Endodermal cell (in vitro differentiated cells): ENCODE results near the gene ELMO1. TPM values are rescaled to one million over a fixed set of nuclear protein-coding genes. Genes with fewer than 3 reads are reported as not detected.

ENCODE experiments used
- DNase-seq: peaks from one replicate; pipeline ENCODE4 v3.0.0-alpha.2; 2017
- H3K27ac ChIP-seq: 2 replicates; pipeline ENCODE4 v1.5.1; 2013; ENCODE audit warnings: mild to moderate bottlenecking, low read depth, low read length, moderate library complexity
- H3K27me3 ChIP-seq: 2 replicates; pipeline ENCODE4 v1.6.1; 2013; ENCODE audit warnings: mild to moderate bottlenecking, low read length, moderate library complexity; ENCODE audit not compliant: insufficient read depth, control insufficient read depth, poor library complexity, severe bottlenecking
- H3K36me3 ChIP-seq: 2 replicates; pipeline ENCODE4 v1.7.0; 2013; ENCODE audit warnings: mild to moderate bottlenecking, low read length, moderate library complexity; ENCODE audit not compliant: control insufficient read depth, insufficient read depth
- H3K4me1 ChIP-seq: one replicate; pipeline ENCODE4 v1.7.0; 2013; ENCODE audit warnings: low read length; ENCODE audit not compliant: control insufficient read depth, insufficient read depth
- H3K4me3 ChIP-seq: 2 replicates; pipeline ENCODE4 v1.5.1; 2013; ENCODE audit warnings: mild to moderate bottlenecking, low read length, moderate library complexity
- H3K9ac ChIP-seq: 2 replicates; pipeline ENCODE4 v1.6.1; 2013; ENCODE audit warnings: mild to moderate bottlenecking, low read length, moderate library complexity; ENCODE audit not compliant: poor library complexity, severe bottlenecking; ENCODE audit errors: extremely low read depth
- H3K9me3 ChIP-seq: 2 replicates; pipeline ENCODE4 v1.6.1; 2013; ENCODE audit warnings: mild to moderate bottlenecking, low read length, moderate library complexity; ENCODE audit not compliant: control insufficient read depth
- H3K27ac Mint-ChIP-seq: 2 replicates; pipeline ENCODE4 v1.8.0; 2020; ENCODE audit warnings: mixed read lengths
- H3K27me3 Mint-ChIP-seq: 2 replicates; pipeline ENCODE4 v1.8.0; 2021; ENCODE audit warnings: mild to moderate bottlenecking, mixed read lengths; ENCODE audit not compliant: insufficient read depth
- H3K36me3 Mint-ChIP-seq: 2 replicates; pipeline ENCODE4 v1.8.0; 2020; ENCODE audit warnings: low read depth, mixed read lengths
- H3K4me1 Mint-ChIP-seq: 2 replicates; pipeline ENCODE4 v1.8.0; 2020; ENCODE audit warnings: mixed read lengths
- H3K4me3 Mint-ChIP-seq: 2 replicates; pipeline ENCODE4 v1.8.0; 2020; ENCODE audit warnings: mild to moderate bottlenecking, moderate library complexity, mixed read lengths
- H3K9me3 Mint-ChIP-seq: 2 replicates; pipeline ENCODE4 v1.8.0; 2020; ENCODE audit warnings: mild to moderate bottlenecking, mixed read lengths
- CTCF ChIP-seq: fragments of 200-600 bp; sonication (generic); conservative IDR thresholded peaks from 2 replicates; pipeline ENCODE4 v1.5.0; 2021; ENCODE audit warnings: antibody characterized with exemption, mild to moderate bottlenecking
- WGBS, 2 experiments: methylation state at CpG; one replicate each; pipeline versions ENCODE4 v1.1.5 to v1.1.7; 2013; ENCODE audit warnings: missing lambda C conversion rate in 2 of 2, mixed read lengths in 1 of 2; ENCODE audit not compliant: insufficient coverage in 1 of 2, insufficient read length in 1 of 2; 5-methylcytosine and 5-hydroxymethylcytosine counted together
- total RNA-seq, 2 donors: library from RNA; stranded (reverse); fragmentation: NEBNext Ultra II Directional in 1 of 2; extraction: Animal tissue kit (Norgen Biotek cat#: 25700) in 1 of 2; gene quantifications; 2 replicates in 1 of 2; 3 replicates in 1 of 2; pipeline ENCODE4 v1.2.1, GENCODE V29; 2021

The ELMO1 gene
- total RNA-seq, 2 donors from 2014 or later, result 120 to 131 TPM

GRCh38 chr7:37344886-37345579 lies 103.6 kb downstream of the ELMO1 start:
- H3K27me3 Mint-ChIP-seq, result no peaks in the 10 kb centered on the region
- Histone ChIP-seq H3K4me1 (peaks cover 3% of the 10 kb centered on the region), H3K9me3 (no peaks in the 10 kb centered on the region), H3K4me3 (no peak overlapping the region), H3K36me3 (peaks cover 27% of the 10 kb centered on the region), H3K27ac (no peak overlapping the region), H3K27me3 (no peaks in the 10 kb centered on the region), H3K9ac (no peak overlapping the region)
- 69 to 74% methylated on average over 6 to 9 of the region's 9 CpGs for WGBS, 2 experiments
- TF ChIP-seq CTCF, result no peak
- no peaks in the 10 kb centered on the region for H3K9me3 Mint-ChIP-seq
- H3K4me3 Mint-ChIP-seq, result no peak overlapping the region
- peaks cover 29% of the 10 kb centered on the region for H3K4me1 Mint-ChIP-seq
- peaks cover 41% of the 10 kb centered on the region for H3K36me3 Mint-ChIP-seq
- peak overlapping the region; percentile 79 for H3K27ac Mint-ChIP-seq
- DNase-seq, result peak; percentile 51

GRCh38 chr7:37342688-37343471 lies 105.8 kb downstream of the ELMO1 start:
- Histone ChIP-seq H3K36me3 (peaks cover 34% of the 10 kb centered on the region), H3K27me3 (no peaks in the 10 kb centered on the region), H3K9ac (no peak overlapping the region), H3K4me1 (peaks cover 14% of the 10 kb centered on the region), H3K9me3 (no peaks in the 10 kb centered on the region), H3K4me3 (no peak overlapping the region), H3K27ac (no peak overlapping the region)
- peaks cover 42% of the 10 kb centered on the region for H3K4me1 Mint-ChIP-seq
- 90 to 96% methylated on average over 8 to 16 of the region's 16 CpGs for WGBS, 2 experiments
- H3K27me3 Mint-ChIP-seq, result no peaks in the 10 kb centered on the region
- no peak for DNase-seq
- no peak overlapping the region for H3K4me3 Mint-ChIP-seq
- no peak for TF ChIP-seq CTCF
- H3K36me3 Mint-ChIP-seq, result peaks cover 43% of the 10 kb centered on the region
- H3K27ac Mint-ChIP-seq, result peak overlapping the region; percentile 7
- no peaks in the 10 kb centered on the region for H3K9me3 Mint-ChIP-seq

GRCh38 chr7:37342176-37342687 lies 106.4 kb downstream of the ELMO1 start:
- Histone ChIP-seq H3K27ac (no peak overlapping the region), H3K9me3 (no peaks in the 10 kb centered on the region), H3K4me1 (peaks cover 14% of the 10 kb centered on the region), H3K36me3 (peaks cover 36% of the 10 kb centered on the region), H3K4me3 (no peak overlapping the region), H3K9ac (no peak overlapping the region), H3K27me3 (no peaks in the 10 kb centered on the region)
- WGBS, 2 experiments, result 91 to 96% methylated on average over 7 to 8 of the region's 8 CpGs
- H3K4me3 Mint-ChIP-seq, result no peak overlapping the region
- no peak for DNase-seq
- peaks cover 46% of the 10 kb centered on the region for H3K4me1 Mint-ChIP-seq
- no peaks in the 10 kb centered on the region for H3K9me3 Mint-ChIP-seq
- no peak overlapping the region for H3K27ac Mint-ChIP-seq
- TF ChIP-seq CTCF, result no peak
- no peaks in the 10 kb centered on the region for H3K27me3 Mint-ChIP-seq
- H3K36me3 Mint-ChIP-seq, result peaks cover 48% of the 10 kb centered on the region
